T-helper 1 cell (primary cell): ENCODE measurements around the gene IKZF1.

ENCODE experiments used
- DNase-seq, 5 donors: peaks; one replicate each; pipeline ENCODE4 v3.0.0-alpha.2; 2012 to 2020

The IKZF1 gene

DNA sequence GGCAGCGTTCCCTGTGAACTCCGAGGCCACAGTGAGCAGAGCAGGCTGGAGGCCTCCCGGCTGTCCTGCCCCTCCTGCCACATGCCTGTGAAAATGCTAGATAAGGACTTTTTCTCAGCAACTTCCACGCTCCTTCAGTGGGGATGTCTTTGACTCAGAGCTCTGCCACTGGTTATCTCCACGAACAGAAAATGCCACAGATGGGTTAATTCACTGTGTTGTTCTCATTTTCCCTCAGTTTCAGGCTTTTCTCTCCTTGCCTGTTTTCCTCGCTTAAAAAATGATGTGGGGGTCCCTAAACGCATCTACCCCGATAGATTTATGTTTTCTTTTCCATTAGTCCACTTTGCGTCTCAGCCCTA is 51.3 kb downstream of the IKZF1 start:
- DNase-seq, result no peak

DNA sequence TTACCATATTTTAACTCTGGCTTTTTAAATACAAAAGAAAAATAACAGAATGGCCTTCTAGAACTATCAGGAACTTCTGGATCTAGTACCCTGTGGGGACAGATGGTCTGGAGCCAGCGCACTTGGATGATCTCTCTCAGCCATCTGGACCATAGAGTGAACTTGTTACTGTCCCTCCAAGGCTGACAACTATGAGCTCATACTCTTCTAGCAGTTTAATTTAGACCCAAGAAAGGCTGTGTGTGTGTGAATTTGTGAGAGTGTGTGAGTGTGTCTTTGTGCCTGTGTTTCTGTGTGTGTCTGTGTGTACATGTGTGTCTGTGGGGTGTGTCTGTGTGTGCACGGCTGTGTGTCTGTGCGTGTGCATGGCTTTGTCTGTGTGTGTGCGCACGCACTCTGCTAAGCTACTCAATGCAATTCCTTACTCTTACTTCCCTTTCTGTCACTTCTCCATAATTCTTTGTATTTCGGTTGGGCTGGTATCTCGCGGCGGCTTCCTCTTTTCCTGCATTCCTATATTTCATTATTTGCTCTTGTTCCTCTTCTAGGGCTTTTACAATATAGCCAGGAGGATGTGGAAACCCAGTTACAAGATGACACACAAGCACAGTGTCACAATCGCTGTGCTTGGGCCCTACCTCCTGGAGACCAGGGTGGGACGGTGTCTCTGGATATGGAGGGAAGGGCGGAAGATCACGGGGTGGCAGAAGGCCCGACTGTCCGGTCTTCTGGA is 51.9 kb downstream of the IKZF1 start:
- no peak for DNase-seq

DNA sequence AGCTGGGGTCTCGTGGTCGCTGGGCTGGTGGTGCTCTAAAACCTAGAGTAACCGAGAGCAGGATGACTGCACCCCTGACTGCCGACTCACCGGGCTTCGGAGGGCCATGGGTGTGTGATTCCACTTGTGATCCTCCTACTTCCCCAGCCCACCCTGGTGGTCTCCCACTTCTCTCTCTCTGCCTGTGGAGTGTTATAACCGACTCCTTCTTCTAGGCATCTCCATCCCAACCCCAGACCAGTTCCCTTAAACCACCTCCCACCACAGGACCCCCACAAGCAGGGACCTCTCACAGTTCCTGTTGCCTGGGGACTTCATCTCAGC is 52.4 kb downstream of the IKZF1 start:
- no peak for DNase-seq

DNA sequence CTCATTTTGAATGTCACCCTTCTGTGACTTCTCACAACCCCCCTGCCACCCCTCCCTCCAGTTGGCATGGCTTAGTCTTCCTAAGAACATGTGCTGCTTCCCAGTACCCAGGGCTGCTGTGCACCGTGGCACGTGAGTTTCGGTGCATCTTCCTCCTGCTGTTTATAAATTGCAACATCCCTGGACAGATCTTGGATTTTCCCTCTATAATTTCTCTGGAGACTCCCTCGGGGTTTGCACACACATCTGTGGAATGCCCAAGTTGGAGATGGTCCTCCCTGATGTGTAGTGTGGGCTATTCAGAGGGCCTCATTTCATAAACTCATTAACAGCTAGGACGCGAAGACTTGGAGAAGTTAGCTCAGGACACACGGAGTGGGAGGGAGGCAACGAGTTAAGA is 52.9 kb downstream of the IKZF1 start:
- DNase-seq, result no peak

DNA sequence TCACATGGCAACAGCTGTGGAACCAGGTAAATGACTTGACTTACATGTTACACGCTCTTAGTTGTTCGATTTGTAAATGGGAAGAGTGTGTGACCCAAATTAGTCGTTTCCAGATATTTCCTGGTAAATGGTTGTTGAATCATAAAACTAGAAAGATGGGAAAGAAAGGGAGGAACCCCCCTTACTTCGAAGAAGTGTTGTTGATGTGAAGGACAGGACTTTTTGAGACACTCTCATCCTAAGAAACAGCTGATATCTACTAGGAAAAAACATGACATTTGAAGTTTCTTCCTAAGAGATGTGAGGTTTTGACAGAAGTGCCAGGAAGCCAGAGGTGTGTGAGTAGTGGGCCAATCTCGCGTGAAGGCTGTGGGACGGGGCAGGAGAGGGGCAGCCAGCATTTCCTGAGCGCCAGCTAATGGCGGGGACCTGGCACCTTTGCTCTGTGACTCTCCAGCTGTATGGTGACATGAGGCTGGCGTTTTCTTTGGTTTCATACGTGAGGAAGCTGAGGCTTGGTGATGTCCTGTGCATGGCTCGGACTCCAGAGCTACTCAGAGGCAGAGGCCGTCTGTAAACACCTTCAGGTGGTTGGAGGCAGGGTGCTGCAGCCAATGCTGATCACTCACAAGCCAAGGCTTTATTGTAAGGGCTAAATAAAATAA is 53.7 kb downstream of the IKZF1 start:
- peak in 1 of 5 donors; percentile 37 for DNase-seq

DNA sequence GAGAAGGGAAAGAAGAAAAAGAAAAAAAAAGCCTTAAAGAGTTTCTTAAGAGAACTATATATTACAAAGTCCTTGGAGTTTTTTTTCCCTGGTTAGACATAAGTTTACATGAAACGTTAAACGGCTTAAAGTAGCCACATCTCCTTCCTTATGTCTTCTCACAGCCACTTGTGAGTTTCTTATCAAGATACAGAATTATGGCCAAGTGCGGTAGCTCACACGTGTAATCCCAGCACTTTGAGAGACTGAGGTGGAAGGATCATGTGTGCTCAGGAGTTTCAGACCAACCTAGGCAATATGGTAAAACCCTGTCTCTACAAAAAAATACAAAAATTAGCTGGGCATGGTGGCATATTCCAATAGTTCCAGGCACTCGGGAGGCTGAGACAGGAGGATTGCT is 54.3 kb downstream of the IKZF1 start:
- no peak for DNase-seq

DNA sequence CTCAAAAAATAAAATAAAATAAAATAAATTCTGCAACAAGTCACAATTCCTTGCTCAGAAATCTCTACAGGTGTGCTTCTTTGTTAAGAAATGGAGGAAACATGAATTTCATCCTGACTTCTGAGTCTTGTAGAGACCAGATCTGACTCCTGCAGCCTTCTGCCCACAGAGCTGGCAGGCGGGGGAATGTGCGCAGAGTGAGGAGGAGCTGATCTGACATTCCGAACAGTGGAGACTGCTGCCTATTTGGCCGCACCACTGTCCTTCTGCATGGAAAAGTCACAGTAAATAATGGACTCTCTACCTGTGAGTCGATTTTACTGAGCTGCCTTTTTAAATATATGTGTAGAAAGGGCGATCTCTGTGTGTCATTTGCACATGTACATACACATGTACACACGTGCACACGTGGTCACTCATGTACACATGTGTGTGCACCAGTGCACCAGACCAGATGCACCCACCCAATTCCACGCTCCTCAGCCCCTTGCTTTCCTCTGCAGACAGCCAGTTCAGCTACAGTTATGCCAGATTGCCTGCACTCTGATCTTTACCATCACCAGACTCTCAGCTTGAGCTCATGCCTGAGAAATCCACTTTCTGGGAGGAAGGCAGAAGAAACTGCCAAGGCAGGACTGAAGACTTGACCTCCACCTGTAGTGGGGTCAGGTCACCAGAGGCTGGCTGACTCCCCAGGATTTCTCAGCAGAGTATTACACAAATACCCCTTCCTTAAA is 54.9 kb downstream of the IKZF1 start:
- no peak for DNase-seq

DNA sequence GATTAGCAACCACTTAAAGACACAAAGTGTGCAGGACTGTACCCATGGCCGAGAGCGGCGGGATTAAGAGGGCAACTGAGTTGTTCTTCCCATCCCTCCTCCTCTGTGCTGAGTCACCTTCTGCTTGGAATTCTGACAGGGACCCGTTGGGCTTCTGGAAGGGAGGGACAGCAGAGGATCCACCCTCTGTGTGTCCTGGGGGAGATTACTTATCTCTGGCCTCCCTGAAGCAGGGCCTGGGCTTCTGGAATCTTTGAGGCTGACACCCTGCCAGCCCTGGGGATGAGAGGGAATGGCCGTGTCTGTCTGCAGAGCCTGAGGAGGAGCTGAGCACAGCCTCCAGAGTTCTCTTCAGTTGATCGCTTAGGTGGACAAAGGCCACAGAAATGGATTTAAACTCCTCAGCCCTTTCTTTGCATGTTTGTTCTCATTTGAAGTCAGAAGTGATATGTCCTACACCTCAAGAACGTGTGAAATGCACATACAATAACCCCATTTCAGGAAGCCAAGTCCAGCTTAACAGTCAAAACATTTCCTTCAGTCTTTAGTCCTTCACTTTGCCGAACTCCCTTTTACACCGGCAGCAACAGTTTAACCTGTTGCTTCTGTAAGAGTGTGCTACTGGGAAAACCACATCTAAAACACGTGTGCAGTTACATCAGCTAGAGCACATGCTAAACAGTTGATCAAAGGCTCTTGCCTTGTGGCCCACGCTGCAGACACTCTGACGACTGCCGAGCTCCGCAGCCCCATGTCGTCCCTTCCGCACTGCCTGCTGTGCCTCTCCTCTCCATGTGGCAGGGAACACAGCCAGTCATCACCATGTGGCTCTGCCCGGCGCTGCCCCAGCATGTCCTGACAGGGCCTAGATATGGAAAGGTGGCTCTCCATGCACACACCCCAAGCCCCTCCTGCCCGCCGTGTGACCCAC is 55.7 kb downstream of the IKZF1 start:
- DNase-seq, result peak; percentile 72 to 94 (median 81)

DNA sequence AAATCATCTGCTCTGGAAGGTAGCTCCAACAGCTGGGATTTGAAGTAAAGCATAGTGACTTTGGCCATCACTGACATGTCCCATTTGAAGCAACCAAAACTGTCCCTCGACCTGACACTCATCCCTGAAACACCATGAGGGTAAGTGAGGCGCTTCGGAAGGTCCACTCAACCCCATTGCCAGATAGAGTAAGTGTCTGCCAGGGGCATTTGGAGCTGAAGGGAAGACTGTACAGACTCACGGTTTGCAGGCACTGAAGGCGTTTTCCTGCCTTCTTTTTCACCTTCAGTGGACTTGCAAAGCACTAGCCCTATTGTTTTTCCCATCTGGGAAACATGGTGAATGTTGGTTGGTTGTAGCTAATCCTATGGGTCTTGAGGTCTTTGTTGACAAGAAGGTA is 57.6 kb downstream of the IKZF1 start:
- DNase-seq, result no peak

DNA sequence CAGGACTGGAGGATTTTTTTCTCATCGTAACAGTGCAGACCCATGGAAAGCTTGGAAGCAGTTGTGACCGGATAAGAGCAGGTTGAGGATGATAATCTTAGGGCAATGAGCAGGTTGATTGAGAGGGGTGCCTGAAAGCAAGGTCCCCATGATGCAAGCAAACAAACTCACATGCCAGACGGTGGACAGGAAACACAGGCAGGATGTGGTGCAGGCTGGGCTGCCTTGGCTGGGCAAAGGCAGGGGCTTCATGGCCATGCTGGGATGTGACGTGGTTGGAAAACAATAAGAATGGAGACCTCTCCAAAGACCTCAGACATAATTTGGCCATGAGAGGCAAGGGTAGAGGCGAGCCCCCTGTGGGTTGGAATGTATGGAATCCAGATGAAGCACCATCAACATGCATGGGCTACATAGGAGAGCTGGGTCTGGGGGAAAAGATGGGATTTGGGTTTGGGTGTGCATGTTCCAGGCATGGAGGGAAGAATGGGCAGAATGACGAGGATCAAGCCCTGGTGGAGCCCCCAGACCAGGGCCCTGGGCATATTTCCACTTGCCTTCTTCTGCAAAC is 58.3 kb downstream of the IKZF1 start:
- peak in 3 of 5 donors; percentile 30 to 88 (median 52) for DNase-seq

DNA sequence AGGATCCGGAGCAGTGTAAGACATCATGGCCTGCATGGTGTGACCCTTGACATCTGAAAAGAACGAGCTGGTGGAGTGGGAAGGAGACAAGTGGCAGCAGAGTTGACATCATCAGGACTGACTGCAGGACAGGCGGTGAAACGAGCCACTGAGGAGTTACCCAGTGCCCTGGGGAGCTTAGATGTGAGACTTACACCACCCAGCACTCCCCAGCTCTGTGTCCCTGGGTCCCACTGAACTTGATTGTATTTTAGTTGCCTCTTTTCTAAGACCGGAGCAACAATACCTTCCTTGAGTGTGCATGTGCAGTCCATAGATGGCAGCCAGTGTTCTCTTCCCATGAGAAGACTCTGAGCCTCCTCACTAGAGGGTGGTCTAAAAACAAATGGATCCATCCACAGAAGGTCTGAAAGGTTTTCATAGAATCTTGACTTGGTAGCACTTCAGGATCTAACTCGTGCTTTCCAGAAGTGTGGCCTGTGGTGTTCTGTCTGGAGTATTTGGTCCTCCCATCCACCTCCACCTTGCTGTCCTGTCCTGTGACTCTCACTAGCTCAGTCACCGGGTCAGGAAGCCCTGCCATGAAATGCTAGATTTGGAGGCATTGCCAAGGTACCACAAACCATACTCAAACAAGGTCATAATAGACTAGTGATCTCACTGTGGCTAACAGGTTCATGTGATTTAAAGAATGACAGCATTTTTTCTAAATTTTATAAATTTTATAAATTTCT is 59.0 kb downstream of the IKZF1 start:
- DNase-seq, result peak in 1 of 5 donors; percentile 61

DNA sequence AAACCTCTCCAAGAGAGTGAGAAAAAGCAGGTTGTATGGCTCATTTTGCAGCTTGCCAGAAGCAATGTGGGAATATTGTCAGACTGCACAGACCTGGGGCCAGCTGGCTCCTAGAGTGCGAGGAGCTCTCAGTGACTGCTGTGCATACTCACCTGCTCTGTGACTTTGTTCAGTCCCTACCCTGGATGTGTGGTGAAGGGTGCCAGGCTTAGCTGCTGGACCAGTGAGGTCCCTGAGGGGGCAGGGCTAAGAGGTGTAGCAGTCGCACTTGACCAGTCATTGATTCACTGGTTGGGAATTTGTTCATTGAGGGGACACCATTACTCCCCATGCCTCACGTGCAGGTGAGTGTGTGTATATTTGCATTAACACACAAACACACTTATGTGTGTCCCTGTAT is 60.1 kb downstream of the IKZF1 start:
- DNase-seq, result no peak

DNA sequence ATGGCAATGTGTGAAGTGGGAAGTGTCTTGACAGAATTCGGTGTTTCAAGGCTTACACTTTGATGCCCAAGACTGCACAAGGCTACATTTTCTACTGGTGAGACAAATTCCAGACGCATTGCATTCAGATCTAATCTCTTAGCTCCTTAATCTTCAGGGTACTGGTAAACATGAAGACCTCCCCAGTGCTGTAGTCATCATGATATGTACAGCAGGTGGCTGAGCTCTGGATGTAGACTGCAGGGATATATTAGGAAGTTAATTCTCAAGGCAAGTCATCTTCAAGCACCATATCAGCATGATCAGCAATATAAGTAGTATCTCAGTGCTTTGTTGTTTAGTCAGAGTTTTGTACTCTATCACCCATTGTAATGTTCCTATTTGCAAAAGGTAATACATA is 61.8 kb downstream of the IKZF1 start:
- DNase-seq, result no peak

DNA sequence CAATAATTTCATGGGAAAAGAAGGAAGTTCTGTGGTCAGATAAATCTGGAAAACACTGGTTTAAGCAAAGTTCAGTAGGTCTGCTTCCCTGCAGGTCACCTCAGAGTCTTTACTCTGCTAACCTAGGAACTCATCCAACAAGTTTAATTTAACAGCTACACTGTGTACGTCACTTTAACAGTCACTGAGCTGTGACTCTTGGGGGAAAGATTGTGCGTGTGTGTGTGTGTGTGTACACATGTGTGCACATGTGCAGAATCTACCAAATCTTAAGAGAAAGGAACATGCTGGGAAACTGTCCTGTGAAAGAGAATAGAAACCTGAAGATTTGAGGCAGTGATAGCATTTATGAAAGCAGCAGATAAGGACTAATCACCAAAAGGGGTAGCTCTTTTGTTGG is 62.6 kb downstream of the IKZF1 start:
- DNase-seq, result peak in 1 of 5 donors; percentile 63

DNA sequence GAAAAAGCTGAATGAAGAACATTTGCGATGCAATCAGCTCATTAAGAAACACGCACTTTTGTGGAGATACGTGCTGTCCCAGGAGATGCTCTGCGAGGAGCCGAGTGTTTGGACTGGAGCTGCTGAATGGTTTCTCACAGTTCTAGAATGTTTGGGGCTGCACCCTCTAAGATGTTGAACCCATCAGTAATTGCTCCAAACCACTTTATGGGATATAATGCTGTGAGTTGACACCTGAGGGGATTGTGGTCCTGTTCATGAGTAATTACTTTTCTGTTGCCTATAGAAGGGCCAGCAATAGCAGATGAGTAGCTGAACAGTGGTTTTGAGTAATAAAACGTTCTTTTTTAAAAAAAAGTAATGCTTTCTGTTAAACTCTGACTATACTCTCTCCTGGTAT is 63.1 kb downstream of the IKZF1 start:
- peak in 1 of 5 donors; percentile 49 for DNase-seq

DNA sequence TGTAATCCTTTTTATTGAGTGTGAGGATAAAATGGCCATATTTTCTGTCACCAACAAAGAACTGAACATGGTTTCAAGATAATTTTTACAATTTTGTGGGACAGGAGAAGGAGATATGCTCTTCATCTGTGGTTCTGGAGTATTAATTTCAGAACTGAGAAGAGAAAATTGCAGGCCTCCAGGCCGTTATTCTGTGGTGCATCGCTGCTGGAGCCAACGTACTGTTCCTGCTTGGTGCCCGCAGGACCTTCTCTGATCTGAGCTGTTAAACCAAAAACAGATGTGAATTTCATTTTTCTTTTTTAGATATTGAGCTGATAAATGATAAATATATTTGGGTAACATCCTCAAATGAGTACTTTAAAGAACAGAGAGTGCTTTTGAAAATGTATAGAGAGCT is 63.9 kb downstream of the IKZF1 start:
- peak in 1 of 5 donors; percentile 71 for DNase-seq

DNA sequence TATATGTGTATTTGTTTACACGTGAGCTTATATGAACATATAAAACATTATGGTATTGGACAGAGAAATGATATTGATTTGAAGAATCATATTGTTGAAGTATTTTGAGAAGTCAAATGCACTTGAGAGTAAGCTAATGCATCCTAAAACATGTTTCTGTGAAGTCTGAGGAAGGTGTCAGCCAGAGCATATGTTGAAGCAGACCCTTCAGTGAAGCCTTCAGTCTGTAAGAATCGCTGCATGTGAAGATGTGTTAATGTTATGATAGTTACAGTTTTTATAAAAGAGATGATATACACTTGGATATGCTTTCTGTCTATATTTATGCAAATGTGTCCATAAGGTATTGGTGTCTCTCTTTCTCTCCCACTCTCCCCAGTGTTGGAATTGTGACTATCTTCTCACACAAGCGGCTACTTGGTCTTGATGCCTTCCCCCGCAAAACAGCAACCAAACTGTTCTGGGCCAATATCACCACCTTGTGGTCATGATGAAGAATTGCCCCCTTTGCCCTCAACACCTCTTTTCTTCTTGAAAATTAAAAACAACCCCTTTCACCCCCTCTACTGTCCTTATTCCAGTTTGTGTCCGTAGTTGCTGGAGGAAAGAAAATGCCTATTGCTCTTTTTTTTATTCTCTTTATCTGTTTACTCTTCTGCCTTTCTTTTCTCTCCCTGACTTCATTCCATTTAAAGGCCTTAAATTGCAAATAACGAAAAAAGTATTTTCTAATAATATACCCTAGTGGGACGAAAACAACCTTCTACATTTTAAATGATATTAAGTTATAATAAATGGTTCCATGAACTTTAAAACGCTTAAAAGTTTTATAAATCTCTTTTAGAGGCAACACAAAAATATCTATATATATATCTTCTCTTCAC is 64.9 kb downstream of the IKZF1 start:
- DNase-seq, result peak in 4 of 5 donors; percentile 32 to 82 (median 52)

DNA sequence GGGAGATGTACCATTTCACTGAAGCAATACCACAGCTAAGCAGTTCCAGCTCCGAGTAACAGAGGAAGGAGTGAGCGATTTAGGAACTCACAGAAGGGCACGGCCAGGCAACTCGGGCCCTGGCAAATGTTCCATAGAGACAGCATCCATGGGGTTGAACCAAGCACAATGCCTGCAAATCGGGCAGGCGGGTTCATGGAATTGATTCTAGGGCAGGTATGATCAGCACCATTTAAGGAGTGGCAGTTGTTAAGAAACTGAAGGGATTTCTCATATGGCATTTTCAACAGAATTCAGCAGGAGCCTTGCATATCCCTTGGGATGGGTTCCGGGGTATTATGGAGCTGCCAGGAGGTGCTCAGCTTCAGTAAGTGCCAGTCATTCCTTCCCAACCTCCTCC is 66.4 kb downstream of the IKZF1 start:
- DNase-seq, result no peak

DNA sequence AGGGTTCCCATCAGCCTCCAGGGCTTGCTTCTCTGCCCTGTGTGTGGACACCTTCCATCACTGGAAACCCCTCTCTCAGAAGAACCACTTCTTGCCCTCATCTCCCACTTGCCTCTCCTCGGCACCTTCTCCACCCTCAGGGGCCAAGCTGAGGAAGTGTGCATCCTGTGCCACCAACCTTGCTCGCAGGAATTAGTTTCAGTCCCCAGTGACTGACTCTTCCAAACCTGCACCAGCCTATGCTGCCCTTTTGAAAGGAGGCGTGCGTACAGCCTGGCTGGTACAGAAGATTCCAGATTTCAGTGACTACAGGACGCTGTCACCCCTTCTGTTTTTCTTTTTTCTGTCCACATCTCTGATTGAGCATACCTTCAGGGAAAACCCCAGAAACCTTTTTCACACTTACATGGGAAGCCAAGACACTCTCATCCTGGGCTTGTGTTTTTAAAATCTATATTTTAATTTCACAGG is 67.1 kb downstream of the IKZF1 start:
- peak in 1 of 5 donors; percentile 45 for DNase-seq

DNA sequence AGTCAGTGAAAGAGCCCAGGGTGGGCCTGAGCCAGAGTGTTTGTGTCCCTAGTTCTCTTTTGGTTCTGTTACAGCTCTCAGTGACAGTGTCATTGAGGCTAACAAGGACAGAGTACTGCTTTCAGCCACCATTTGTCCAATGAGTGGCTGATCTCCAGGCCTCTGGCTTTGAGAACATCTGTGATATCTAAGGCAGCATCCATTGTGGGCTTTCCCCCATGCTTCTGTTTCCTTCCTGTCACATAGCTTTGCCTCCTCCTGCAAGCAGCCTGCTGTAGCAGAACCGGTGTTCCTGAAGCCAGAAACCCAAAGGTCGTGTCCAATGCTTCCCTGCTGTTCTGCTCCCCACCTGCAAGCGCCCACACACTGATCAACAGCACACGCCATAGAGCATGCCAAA is 68.4 kb downstream of the IKZF1 start:
- DNase-seq, result no peak
